ENCODE measurements around the gene WSCD1.

Gene WSCD1

GRCh38 chr17:6046431-6046830 is 23.7 kb upstream of the WSCD1 start:
- DNase-seq (ENCODE audit: low read depth) = no peak
- H3K4me3 ChIP-seq (ENCODE audit: low read length) = no peak overlapping the region
- no peak for TF ChIP-seq CTCF (IDR thresholded peaks at IDR 0.05; ENCODE audit: insufficient read depth, low read depth, low read length, missing control alignments)

- DNase-seq (ENCODE audit: low read depth) = no peak
- no peak for TF ChIP-seq CTCF (IDR thresholded peaks at IDR 0.05; ENCODE audit: insufficient read depth, low read depth, low read length, missing control alignments)
These were observed 23.2 kb upstream of the WSCD1 start for GRCh38 chr17:6046931-6047330.

GRCh38 chr17:6047966-6048365 is 22.2 kb upstream of the WSCD1 start:
- TF ChIP-seq CTCF (IDR thresholded peaks at IDR 0.05; ENCODE audit: insufficient read depth, low read depth, low read length, missing control alignments) = no peak
- H3K4me3 ChIP-seq (ENCODE audit: low read length) = no peak overlapping the region
- DNase-seq (ENCODE audit: low read depth) = no peak

More at GRCh38 chr17:6046931-6047330, 23.2 kb upstream of the WSCD1 start:
- no peak overlapping the region for H3K4me3 ChIP-seq (ENCODE audit: low read length)

- no peak for TF ChIP-seq CTCF (IDR thresholded peaks at IDR 0.05; ENCODE audit: insufficient read depth, low read depth, low read length, missing control alignments)
- DNase-seq (ENCODE audit: low read depth) = no peak
- H3K4me3 ChIP-seq (ENCODE audit: low read length) = no peak overlapping the region
These were observed 21.7 kb upstream of the WSCD1 start for GRCh38 chr17:6048486-6048885.

GRCh38 chr17:6052926-6053325 is 17.3 kb upstream of the WSCD1 start:
- no peak for DNase-seq (ENCODE audit: low read depth)
- no peak overlapping the region for H3K4me3 ChIP-seq (ENCODE audit: low read length)
- no peak for TF ChIP-seq CTCF (IDR thresholded peaks at IDR 0.05; ENCODE audit: insufficient read depth, low read depth, low read length, missing control alignments)

GRCh38 chr17:6054372-6054771 is 15.8 kb upstream of the WSCD1 start:
- H3K4me3 ChIP-seq (ENCODE audit: low read length) = no peak overlapping the region
- TF ChIP-seq CTCF (IDR thresholded peaks at IDR 0.05; ENCODE audit: insufficient read depth, low read depth, low read length, missing control alignments) = no peak
- no peak for DNase-seq (ENCODE audit: low read depth)

GRCh38 chr17:6056104-6056503 is 14.1 kb upstream of the WSCD1 start:
- H3K4me3 ChIP-seq (ENCODE audit: low read length) = no peak overlapping the region
- DNase-seq (ENCODE audit: low read depth) = no peak
- no peak for TF ChIP-seq CTCF (IDR thresholded peaks at IDR 0.05; ENCODE audit: insufficient read depth, low read depth, low read length, missing control alignments)
